Skin of body (tissue), 2 donors: ENCODE measurements around the gene GRIN3A. TPM values are rescaled to one million over a fixed set of nuclear protein-coding genes. Genes with fewer than 3 reads are reported as not detected.
"Not testable (repeated sequence)": the region's sequence is repeated elsewhere in the genome, so short reads cannot be mapped to it uniquely, and the experiment has no call there.

Experiments used
- DNase-seq: peaks from one replicate; lab custom pipeline; 2025; lab: John Stamatoyannopoulos, UW
- total RNA-seq: library from RNA; depleted of rRNA; stranded (reverse); fragments of >200 nt; gene quantifications from one replicate; pipeline ENCODE4 v1.2.3, GENCODE V29; 2014

GRIN3A gene
- total RNA-seq: 0.49 TPM

DNA sequence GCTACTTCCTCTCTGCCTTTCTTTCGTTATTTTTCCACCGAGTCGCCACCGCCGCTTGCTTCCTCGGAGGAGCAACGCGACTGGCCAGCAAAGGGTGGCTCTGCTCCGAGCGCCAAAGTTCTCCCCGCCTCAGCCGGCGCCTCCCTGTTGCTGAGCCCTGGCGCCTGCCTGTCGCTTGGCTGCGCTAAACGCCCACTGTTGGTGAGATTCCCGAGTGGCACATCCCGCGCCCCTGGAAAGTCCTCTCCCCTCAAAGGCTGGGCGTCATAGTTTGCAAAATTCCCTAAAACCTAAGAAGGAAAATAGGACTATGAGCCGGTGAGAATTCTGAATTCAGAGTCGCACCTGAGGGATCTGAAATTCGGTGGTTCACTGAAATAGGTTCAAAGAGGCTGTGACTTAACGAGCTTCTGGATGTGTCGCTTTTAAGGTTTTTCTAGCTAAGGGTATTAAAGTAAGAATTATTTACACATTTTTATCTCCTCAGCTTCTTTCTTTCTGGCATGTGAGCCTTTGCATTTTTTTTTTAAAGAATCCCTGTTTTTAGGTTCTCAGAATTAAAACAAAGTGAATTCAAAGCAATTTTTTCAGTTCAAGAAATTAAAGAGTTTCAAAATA lies at the start of gene GRIN3A:
Gene GRIN3A, minus strand, starts transcription at position 82 of the 618 bp plus-strand sequence. CDS start 668 bp downstream, outside the sequence.
- DNase-seq: no peak

- no peak for DNase-seq
Observed at GRCh38 chr9:101787891-101788290, 49.4 kb upstream of the GRIN3A start.

GRCh38 chr9:101778332-101778731 lies 39.9 kb upstream of the GRIN3A start:
- no peak for DNase-seq

GRCh38 chr9:101764472-101764871 lies 26.0 kb upstream of the GRIN3A start:
- DNase-seq: no peak

GRCh38 chr9:101758304-101758930 lies 20.0 kb upstream of the GRIN3A start:
- peak; percentile 51 for DNase-seq

DNA sequence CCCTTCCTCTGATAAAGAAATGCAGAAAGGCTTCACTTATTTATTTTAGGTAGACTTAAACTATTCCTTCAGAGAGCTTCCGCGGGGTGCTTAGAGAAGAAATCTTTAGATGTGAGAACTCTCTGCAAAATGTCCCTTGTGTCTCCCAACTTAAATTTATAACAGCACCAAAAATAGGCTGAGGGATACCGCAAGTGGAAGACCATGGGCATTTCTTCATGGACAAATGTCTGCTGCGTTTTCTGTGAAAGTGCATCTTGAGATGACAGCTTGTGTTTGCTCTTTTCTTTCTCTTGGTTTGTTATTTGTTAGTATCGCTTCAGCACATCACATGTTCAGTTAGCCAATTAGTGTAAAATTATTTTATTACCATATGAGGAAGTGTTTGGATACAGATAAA lies 15.3 kb upstream of the GRIN3A start:
- no peak for DNase-seq

GRCh38 chr9:101751895-101752294 lies 13.4 kb upstream of the GRIN3A start:
- DNase-seq: no peak

GRCh38 chr9:101739311-101739710 lies 864 bp upstream of the GRIN3A start:
- DNase-seq: no peak

GRCh38 chr9:101737705-101738565 lies 512 bp downstream of the GRIN3A start:
- no peak for DNase-seq

GRCh38 chr9:101737165-101737704 lies 1.2 kb downstream of the GRIN3A start:
- DNase-seq: no peak

- DNase-seq: no peak
Observed at GRCh38 chr9:101736717-101737116, 1.7 kb downstream of the GRIN3A start.

- no peak for DNase-seq
Observed at GRCh38 chr9:101731429-101731828, 7.0 kb downstream of the GRIN3A start.

- peak; percentile 9 for DNase-seq
Observed at GRCh38 chr9:101727612-101728524, 10.6 kb downstream of the GRIN3A start.

- DNase-seq: not testable (repeated sequence)
Observed at GRCh38 chr9:101724271-101724670, 14.2 kb downstream of the GRIN3A start.

GRCh38 chr9:101718192-101718591 lies 20.3 kb downstream of the GRIN3A start:
- no peak for DNase-seq

DNA sequence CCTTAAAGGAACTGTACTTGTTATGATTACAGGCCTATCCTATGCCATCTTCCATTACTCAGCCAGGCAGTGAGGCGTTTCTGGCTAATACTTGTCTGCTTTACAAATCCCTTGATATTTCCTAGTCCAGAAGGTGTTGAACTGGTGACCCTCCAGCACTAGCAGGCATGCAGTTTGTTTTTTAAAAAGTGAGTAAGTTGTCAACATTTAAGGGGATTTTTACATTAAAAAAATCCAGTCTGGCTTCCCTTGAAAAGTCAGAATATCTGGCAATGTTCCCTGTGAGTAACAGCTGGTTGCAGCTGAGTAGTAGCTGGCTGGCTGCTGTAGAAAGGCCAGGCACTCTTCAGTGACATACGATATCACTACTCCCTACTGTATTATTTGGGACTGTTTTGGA lies 21.8 kb downstream of the GRIN3A start:
- DNase-seq: no peak

GRCh38 chr9:101711330-101711941 lies 27.0 kb downstream of the GRIN3A start:
- no peak for DNase-seq

GRCh38 chr9:101708855-101709254 lies 29.6 kb downstream of the GRIN3A start:
- DNase-seq: no peak

- no peak for DNase-seq
Observed at GRCh38 chr9:101707721-101708120, 30.7 kb downstream of the GRIN3A start.

- DNase-seq: no peak
Observed at GRCh38 chr9:101706997-101707396, 31.4 kb downstream of the GRIN3A start.
